ENCODE measurements around the gene ATP1B2. TPM values are rescaled to one million over a fixed set of nuclear protein-coding genes. Genes with fewer than 3 reads are reported as not detected.
A peak's percentile ranks its signal among the peaks of the same experiment; 100 is the strongest.

Gene ATP1B2
- total RNA-seq, 1 donor from 2014 or later, result 10.4 TPM

- Mint-ChIP-seq H3K27me3 (ENCODE audit: unreplicated experiment) (peaks cover 31% of the 10 kb centered on the region), H3K4me3 (ENCODE audit: unreplicated experiment) (peak overlapping the region; percentile 81), H3K27ac (ENCODE audit: unreplicated experiment) (peak overlapping the region; percentile 18), H3K9me3 (ENCODE audit: unreplicated experiment) (no peaks in the 10 kb centered on the region), H3K4me1 (ENCODE audit: unreplicated experiment) (peaks cover 33% of the 10 kb centered on the region), H3K36me3 (ENCODE audit: low read depth, unreplicated experiment) (peaks cover 18% of the 10 kb centered on the region)
- TF ChIP-seq, protein P1, sequence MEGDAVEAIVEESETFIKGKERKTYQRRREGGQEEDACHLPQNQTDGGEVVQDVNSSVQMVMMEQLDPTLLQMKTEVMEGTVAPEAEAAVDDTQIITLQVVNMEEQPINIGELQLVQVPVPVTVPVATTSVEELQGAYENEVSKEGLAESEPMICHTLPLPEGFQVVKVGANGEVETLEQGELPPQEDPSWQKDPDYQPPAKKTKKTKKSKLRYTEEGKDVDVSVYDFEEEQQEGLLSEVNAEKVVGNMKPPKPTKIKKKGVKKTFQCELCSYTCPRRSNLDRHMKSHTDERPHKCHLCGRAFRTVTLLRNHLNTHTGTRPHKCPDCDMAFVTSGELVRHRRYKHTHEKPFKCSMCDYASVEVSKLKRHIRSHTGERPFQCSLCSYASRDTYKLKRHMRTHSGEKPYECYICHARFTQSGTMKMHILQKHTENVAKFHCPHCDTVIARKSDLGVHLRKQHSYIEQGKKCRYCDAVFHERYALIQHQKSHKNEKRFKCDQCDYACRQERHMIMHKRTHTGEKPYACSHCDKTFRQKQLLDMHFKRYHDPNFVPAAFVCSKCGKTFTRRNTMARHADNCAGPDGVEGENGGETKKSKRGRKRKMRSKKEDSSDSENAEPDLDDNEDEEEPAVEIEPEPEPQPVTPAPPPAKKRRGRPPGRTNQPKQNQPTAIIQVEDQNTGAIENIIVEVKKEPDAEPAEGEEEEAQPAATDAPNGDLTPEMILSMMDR (IDR thresholded peaks at IDR 0.05; ENCODE audit: unreplicated experiment), result no peak
- DNase-seq (ENCODE audit: low spot score), result no peak
These were observed 1.9 kb downstream of the ATP1B2 start for GRCh38 chr17:7652388-7653356.

GRCh38 chr17:7654832-7655540, 4.3 kb downstream of the ATP1B2 start:
- Mint-ChIP-seq H3K27ac (ENCODE audit: unreplicated experiment) (peak overlapping the region; percentile 17), H3K27me3 (ENCODE audit: unreplicated experiment) (peaks cover 26% of the 10 kb centered on the region), H3K9me3 (ENCODE audit: unreplicated experiment) (no peaks in the 10 kb centered on the region), H3K36me3 (ENCODE audit: low read depth, unreplicated experiment) (peaks cover 18% of the 10 kb centered on the region), H3K4me3 (ENCODE audit: unreplicated experiment) (peak overlapping the region; percentile 72), H3K4me1 (ENCODE audit: unreplicated experiment) (peaks cover 36% of the 10 kb centered on the region)
- DNase-seq (ENCODE audit: low spot score), result no peak
- TF ChIP-seq, protein P1 (IDR thresholded peaks at IDR 0.05; ENCODE audit: unreplicated experiment), result no peak

DNA sequence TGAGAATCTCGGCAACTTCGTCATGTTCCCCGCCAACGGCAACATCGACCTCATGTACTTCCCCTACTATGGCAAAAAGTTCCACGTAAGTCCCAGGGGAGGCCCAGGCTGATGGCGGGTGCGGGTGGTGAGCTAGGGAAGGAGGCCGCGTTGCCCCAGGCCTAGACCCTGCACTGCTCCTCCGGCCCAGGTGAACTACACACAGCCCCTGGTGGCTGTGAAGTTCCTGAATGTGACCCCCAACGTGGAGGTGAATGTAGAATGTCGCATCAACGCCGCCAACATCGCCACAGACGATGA, 4.8 kb downstream of the ATP1B2 start:
- Mint-ChIP-seq H3K4me1 (ENCODE audit: unreplicated experiment) (peaks cover 31% of the 10 kb centered on the region), H3K27me3 (ENCODE audit: unreplicated experiment) (peaks cover 25% of the 10 kb centered on the region), H3K4me3 (ENCODE audit: unreplicated experiment) (no peak overlapping the region), H3K9me3 (ENCODE audit: unreplicated experiment) (no peaks in the 10 kb centered on the region), H3K27ac (ENCODE audit: unreplicated experiment) (no peak overlapping the region), H3K36me3 (ENCODE audit: low read depth, unreplicated experiment) (peaks cover 18% of the 10 kb centered on the region)
- TF ChIP-seq, protein P1 (IDR thresholded peaks at IDR 0.05; ENCODE audit: unreplicated experiment), result no peak
- no peak for DNase-seq (ENCODE audit: low spot score)

DNA sequence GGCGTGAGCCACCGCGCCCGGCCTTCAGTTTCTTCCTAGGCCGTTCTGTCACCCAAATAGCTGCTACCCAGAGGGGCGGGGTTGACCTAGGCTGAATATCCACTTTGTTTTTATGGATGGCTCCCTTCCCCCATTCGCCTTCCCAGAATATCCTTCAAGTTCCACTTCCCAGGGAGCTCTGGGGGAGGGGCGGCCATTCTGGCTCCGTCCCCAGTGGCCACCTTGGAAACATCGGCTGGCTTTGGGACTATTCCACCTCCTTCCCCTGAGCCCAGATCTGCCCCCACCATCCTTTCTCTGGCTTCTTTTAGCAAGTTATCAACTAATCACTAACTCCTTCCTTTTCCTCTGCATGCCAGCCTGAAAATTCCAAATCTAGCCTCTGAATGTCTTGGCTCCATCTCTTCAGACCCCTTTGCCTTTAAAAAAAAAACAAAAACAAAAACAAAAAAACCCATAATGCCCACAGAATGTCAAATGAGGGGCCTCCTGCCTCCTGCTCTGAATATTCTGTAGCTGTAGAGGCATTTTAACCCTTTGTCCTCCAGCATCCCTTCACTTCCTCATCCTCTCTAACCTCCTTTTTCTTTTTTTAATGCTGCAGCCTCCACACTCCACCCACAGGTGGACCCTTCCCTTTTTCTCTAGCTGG, 6.4 kb downstream of the ATP1B2 start:
- TF ChIP-seq, protein P1 (IDR thresholded peaks at IDR 0.05; ENCODE audit: unreplicated experiment), result peak; percentile 27
- Mint-ChIP-seq H3K27ac (ENCODE audit: unreplicated experiment) (peak overlapping the region; percentile 88), H3K9me3 (ENCODE audit: unreplicated experiment) (no peaks in the 10 kb centered on the region), H3K4me3 (ENCODE audit: unreplicated experiment) (peak overlapping the region; percentile 81), H3K27me3 (ENCODE audit: unreplicated experiment) (peaks cover 20% of the 10 kb centered on the region), H3K4me1 (ENCODE audit: unreplicated experiment) (peaks cover 28% of the 10 kb centered on the region), H3K36me3 (ENCODE audit: low read depth, unreplicated experiment) (peaks cover 18% of the 10 kb centered on the region)
- peak; percentile 75 for DNase-seq (ENCODE audit: low spot score)

Measured in endothelial cell (in vitro differentiated cells).